Fibroblast of peridontal ligament (primary cell): ENCODE results near the gene TLR8.
"Not testable (repeated sequence)": the region's sequence is repeated elsewhere in the genome, so short reads cannot be mapped to it uniquely, and the experiment has no call there.

ENCODE experiments used
- DNase-seq: peaks from one replicate; pipeline ENCODE4 v3.0.0-alpha.2; 2010; ENCODE audit errors: extremely low read depth

TLR8 gene

DNA sequence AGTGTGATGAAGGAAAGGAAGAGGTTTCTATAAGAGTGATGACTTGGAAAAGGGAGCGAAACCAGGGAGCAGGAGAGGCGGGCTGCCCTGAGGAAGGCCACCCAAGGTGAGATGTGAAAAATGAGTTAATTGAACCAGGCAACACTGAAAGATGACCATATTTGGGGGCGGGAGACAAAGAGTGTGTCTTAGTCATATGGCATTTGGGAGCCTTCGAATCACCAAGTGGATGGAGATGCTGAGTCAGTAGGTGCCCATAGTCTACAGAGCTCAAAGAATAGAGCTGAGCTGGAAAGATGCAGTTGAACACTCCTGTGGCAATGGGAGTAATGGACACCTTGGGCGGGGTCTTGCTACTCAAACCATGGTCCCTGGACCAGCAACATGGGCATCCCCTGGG is 8.3 kb upstream of the TLR8 start:
- DNase-seq = no peak

DNA sequence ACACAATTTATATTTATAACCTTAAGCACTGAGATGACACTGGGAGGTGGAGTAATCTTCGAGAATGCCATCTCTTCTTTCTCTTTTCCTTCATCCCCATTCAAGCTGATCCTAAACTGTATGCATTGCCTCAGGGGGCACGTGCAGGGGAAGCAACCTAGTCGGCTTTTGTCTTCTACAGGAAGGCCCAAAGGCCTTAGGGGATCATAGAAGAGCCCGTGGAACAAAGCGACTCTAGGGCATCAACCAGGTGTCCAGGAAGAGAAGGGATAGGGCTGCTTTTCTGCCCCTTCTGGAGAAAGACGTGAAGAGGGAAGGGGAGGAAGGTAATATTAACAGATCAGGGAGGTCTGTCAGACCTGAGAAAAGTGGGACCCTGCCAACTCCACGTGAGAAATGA is 6.9 kb upstream of the TLR8 start:
- no peak for DNase-seq

DNA sequence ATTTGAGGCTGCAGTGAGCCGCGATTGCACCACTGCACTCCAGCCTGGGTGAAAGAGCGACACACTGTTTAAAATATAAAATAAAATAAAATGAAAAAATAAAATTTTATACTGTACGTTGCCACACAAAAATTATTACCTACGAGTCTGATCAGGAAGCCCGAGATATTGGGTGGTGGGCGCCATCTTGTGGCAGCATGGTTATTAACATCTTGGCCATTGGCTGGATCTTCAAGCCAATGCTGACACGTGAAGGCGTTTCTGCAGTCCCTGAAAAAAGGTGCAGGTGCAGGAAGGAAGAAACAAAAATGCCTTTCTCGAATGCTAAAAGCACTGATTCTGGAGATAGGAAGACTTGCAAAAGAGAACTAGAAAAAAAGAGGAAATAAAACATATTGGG is 4.9 kb upstream of the TLR8 start:
- DNase-seq = peak; percentile 57

DNA sequence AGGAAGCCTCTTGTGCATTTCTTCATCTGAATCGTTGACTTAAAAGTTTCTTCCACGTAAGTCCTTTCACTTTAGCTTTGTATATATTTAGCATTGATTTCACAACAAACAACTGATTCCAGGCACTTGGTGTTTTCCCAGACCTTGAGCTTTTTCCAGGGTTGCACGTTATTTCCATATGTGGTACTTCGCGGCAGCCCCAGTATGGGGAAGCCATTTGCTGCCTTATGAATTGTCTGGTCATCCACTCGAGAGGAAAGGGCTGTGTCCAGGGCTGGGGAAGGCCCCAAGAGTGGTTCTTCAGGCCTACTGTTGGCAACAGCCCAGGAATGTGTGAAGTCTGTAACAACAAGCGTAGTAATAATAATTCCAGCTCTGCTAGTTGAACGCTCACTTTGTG is 2.8 kb upstream of the TLR8 start:
- peak; percentile 49 for DNase-seq

DNA sequence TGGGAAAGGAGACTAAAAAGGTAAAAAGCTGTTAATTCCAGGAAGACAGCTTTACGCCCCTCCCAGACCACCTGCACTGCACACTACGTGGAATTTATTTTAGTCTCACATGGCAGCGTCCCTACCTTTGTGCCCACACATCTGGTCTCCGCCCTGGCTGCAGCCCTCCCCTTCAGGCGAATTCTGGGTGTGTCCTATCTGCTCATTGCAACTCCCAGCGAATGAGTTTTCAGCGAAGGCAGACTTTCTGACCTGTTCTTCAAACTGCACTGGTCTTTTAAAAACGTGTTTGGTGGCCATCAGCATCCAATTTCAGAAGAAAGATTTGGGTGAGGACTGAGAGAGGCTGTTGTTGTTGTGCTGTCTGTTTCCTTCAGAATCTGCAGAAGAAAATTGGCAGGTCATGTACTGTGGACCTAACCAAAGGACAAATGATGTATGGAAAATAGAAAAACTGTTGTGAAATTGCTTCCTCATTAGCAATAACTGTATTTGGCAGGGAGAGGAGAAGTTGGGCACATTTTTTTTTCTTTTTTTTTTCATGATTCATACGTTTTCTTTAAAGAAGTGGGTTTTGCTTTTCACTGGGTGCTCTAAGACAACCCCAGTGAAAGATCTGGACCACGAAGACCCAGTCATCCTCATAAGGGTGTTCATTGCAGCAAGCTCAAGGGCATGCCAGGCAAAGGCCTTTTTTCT is 4.2 kb downstream of the TLR8 start:
- no peak for DNase-seq

DNA sequence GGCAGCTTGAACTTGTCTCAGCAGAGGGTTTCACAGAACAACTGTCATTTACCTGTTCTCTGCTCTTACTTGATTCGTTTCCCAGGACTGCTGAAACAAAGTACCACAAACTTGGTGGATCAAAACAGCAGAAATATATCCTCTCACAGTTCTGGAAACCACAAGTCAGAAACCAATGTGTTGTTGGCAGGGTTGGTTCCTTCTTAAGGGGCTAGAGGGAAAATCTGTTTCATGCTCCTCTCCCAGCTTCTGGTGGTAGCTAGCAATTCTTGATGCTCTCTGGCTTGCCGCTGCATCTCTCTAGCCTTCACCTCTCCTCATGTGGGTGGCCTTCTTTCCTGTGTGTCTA is 4.7 kb downstream of the TLR8 start:
- no peak for DNase-seq

DNA sequence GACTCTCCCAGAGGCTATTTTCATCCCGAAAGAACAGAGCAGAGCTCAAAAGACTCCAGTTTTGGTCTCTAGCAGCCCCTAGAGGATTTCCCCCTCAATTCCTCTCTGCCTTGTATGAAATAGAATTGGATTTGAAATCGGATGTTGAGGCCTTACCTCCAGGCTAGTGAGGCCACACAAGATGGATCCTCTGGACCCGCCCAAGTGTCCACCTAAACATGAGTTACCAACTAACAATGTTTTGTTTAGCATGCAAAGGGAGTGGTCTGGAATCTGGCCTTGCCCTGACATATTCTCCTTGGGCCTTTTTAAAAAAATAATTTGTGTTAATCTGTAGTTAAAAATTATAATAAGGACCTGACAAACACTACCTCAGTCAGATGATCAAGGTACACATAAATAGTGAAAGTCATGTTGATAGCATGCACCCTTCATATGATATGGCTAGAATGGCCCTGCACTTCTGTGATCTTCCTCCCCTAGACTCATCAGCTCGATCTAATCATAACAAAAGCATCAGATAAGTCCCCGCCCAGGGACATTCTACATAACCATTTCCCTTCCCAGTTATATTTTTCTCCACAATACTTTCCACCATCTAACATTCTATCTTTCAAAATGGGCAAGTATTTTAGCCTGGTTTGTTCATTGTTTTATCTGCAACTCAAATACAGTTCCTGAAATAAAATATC is 6.5 kb downstream of the TLR8 start:
- no peak for DNase-seq

DNA sequence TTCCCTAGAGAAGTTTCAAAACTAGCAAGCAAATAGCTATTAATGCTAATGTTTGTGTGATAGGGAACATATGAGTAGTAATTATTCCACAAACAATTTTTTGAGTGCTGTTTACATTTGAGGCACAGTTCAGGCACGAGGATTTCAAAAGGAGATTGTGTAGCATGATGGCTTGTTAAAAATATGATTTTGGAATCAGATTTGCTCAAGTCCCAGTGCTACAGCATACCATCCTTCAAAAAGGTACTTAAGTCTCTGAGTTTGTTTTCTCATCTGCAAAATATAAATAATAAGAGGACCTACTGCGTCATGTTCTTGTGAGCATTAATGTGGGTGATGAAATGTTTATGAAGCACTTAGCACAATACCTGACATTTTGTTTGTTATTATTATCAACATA is 11.3 kb downstream of the TLR8 start:
- DNase-seq = no peak

DNA sequence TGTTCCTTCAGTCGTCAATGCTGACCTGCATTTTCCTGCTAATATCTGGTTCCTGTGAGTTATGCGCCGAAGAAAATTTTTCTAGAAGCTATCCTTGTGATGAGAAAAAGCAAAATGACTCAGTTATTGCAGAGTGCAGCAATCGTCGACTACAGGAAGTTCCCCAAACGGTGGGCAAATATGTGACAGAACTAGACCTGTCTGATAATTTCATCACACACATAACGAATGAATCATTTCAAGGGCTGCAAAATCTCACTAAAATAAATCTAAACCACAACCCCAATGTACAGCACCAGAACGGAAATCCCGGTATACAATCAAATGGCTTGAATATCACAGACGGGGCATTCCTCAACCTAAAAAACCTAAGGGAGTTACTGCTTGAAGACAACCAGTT is 12.6 kb downstream of the TLR8 start:
- no peak for DNase-seq

DNA sequence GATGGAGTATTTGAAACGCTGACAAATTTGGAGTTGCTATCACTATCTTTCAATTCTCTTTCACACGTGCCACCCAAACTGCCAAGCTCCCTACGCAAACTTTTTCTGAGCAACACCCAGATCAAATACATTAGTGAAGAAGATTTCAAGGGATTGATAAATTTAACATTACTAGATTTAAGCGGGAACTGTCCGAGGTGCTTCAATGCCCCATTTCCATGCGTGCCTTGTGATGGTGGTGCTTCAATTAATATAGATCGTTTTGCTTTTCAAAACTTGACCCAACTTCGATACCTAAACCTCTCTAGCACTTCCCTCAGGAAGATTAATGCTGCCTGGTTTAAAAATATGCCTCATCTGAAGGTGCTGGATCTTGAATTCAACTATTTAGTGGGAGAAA is 13.2 kb downstream of the TLR8 start:
- no peak for DNase-seq

DNA sequence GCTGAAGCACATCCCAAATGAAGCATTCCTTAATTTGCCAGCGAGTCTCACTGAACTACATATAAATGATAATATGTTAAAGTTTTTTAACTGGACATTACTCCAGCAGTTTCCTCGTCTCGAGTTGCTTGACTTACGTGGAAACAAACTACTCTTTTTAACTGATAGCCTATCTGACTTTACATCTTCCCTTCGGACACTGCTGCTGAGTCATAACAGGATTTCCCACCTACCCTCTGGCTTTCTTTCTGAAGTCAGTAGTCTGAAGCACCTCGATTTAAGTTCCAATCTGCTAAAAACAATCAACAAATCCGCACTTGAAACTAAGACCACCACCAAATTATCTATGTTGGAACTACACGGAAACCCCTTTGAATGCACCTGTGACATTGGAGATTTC is 14.6 kb downstream of the TLR8 start:
- DNase-seq = no peak

DNA sequence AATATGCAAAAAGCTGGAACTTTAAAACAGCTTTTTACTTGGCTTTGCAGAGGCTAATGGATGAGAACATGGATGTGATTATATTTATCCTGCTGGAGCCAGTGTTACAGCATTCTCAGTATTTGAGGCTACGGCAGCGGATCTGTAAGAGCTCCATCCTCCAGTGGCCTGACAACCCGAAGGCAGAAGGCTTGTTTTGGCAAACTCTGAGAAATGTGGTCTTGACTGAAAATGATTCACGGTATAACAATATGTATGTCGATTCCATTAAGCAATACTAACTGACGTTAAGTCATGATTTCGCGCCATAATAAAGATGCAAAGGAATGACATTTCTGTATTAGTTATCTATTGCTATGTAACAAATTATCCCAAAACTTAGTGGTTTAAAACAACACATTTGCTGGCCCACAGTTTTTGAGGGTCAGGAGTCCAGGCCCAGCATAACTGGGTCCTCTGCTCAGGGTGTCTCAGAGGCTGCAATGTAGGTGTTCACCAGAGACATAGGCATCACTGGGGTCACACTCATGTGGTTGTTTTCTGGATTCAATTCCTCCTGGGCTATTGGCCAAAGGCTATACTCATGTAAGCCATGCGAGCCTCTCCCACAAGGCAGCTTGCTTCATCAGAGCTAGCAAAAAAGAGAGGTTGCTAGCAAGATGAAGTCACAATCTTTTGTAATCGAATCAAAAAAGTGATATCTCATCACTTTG is 15.6 kb downstream of the TLR8 start:
- peak; percentile 31 for DNase-seq

DNA sequence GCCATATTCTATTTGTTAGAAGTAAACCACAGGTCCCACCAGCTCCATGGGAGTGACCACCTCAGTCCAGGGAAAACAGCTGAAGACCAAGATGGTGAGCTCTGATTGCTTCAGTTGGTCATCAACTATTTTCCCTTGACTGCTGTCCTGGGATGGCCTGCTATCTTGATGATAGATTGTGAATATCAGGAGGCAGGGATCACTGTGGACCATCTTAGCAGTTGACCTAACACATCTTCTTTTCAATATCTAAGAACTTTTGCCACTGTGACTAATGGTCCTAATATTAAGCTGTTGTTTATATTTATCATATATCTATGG is 16.1 kb downstream of the TLR8 start:
- no peak for DNase-seq

DNA sequence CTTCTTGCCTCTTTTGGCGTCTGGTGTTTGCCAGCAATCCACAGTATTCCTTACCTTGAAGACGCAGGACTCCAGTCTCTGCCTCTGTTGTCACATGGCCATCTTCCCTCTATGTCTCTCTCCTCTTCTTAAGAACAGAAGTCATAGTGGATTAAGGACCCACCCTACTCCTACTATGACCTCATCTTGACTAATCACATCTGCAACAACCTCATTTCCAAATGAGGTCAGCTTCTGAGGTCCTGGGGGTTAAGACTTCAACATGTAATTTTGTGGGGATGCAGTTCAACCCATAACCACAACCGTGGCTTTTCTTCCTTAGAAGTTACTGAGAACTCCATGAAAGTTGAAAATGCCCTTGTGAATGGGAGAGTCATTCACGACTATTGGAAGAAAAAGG is 23.3 kb downstream of the TLR8 start:
- DNase-seq = peak; percentile 38

DNA sequence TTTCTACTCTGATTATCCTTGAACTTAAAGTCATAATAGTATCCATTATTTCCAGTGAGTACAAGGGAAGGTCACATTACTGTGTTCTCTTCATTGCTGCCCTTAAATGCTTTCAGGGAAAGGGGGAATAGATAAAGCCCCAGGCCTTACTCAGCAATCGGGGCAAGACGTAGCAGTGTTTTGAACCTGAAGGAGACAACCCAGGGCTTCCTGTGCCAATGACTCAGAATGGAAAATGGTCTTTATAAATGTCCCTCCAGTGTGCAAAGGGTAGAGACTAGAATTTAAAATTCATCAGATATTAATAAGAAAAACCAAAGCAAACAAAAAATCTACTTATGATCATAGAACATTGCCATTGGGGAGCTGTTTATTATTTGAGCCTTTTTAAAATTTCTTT is 23.7 kb downstream of the TLR8 start:
- DNase-seq = no peak

DNA sequence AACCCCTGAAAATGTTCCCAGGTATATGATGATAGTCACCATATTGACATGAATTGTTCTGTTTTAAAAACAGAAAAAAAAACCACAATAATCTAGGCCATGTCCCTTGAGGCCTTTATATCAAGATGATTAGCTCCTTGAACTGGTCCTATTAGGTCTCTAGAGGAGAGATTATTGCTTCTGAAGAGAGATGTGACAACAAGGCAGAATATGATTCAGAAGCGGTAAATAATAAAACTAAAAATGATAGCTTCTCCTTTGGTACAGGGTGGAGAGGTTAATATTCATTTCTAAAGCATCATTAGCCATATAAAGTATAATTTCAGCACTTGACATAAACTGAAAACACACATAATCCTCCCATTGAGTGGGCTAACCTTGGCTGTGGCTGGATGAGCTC is 25.8 kb downstream of the TLR8 start:
- DNase-seq = no peak

DNA sequence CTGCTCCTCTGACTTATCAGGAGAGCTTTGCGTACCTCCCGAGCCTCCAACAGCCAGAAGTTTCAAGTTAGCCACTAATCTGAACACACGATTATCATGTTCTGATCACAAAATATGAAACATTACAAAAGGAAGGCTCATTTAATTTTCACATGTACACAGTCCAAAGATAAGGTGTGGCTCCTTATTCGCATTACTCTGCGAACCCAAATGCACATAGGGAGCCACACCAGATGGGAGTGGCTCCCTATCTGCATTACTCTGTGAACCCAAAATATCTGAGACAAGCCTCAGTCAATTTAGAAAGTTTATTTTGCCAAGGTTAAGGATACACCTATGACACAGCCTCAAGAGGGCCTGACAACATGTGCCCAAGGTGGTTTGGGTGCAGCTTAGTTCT is 28.4 kb downstream of the TLR8 start:
- DNase-seq = no peak

DNA sequence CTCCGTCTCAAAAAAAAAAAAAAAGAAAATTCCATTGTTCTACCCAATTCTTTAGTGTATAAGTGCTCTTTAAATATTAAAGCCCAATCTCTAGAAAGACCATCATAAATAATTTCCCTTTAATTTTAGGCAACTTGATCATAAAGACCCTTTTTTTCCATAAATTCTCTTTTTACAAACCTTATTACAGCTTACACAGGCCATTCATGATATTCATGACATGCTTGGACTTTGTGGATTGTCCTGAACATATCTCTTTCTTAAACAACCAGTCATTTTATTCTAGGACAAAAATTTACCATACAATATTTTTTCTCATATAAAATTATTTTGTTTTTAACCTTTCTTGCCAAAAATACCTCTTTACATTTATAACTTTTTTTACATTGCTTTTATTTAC is 30.5 kb downstream of the TLR8 start:
- DNase-seq = no peak

DNA sequence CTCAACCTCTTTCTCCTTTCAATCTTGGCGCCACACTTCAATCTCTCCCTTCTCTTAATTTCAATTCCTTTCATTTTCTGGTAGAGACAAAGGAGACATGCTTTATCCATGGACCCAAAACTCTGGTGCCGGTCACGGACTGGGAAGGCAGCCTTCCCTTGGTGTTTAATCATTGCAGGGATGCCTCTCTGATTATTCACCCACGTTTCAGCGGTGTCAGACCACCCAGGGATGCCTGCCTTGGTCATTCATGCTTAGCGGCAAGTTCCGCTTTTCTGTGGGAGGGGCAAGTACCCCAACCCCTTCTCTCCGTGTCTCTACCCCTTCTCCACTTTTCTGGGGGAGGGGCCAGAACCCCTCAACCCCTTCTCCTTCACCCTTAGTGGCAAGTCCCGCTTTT is 34.1 kb downstream of the TLR8 start:
- DNase-seq = not testable (repeated sequence)

DNA sequence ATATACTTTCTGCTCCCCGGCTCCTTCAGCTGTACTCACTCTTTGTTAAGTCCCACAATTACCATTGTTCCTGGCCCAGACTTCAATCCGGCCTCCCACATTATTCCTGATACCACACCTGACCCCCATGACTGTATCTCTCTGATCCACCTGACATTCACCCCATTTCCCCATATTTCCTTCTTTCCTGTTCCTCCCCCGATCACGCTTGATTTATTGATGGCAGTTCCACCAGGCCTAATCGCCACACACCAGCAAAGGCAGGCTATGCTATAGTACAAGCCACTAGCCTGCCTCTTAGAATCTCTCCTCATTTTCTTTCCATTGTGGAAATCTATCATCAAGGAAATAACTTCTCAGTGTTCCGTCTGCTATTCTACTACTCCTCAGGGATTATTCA is 37.2 kb downstream of the TLR8 start:
- DNase-seq = not testable (repeated sequence)

DNA sequence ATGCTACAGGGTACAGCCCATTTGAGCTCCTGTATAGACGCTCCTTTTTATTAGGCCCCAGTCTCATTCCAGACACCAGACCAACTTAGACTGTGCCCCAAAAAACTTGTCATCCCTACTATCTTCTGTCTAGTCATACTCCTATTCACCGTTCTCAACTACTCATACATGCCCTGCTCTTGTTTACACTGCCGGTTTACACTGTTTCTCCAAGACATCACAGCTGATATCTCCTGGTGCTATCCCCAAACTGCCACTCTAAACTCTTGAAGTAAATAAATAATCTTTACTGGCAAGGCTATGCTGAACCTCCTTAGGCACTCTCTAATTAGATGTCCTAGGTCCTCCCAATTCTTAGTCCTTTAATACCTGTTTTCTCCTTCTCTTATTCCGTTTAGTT is 38.0 kb downstream of the TLR8 start:
- DNase-seq = not testable (repeated sequence)

DNA sequence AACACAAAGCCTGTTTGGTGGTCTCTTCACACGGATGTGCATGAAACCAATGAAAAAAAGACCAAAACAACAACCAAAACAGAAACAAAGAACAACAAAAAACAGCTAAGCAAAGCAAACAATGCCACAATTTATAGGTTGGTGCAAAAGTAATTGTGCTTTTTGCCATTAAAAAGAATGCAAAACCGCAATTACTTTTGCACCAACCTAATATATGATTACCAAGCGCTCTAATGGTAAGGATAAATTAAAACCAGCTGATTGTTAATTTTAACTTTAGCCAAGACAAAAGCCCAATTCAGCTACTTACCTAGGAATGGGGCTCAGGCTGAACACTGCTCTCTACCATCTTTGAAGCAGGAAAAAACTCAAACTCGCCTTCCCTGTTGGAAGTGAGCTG is 39.1 kb downstream of the TLR8 start:
- DNase-seq = no peak

DNA sequence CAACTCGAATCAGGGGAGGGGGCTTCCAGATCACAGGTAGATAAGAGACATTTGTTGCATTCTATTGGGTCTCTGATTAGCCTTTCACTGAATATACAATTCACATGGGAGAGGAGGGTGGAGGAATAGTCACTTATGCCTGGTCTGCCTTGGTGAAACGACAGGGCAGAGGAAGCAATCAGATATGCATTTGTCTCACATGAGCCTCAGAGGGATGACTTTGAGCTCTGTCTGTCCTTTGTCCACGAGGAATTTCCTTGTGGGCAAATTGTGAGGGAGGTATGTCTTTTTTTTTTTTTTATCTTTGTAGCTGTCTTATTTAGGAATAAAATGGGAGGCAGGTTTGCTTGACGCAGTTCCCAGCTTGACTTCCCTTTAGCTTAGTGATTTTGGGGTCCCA is 40.0 kb downstream of the TLR8 start:
- no peak for DNase-seq
